ENCODE measurements around the gene COPB1. TPM values are rescaled to one million over a fixed set of nuclear protein-coding genes. Genes with fewer than 3 reads are reported as not detected.

The COPB1 gene
- total RNA-seq, 4 donors from 2014 or later: 46.4 to 59.1 (median 52.4) TPM

GRCh38 chr11:14420223-14420622 is 79.4 kb downstream of the COPB1 start:
- ATAC-seq: no peak
- in situ Hi-C loops (cut with MboI; ENCODE audit: low sequenced_read_pairs in 4 of 4): no loop called here
- Histone ChIP-seq H3K27me3 (no peaks in the 10 kb centered on the region), H3K36me3 (no peaks in the 10 kb centered on the region), H3K4me1 (peaks cover 22% of the 10 kb centered on the region in 2 donors), H3K4me3 (no peak overlapping the region), H3K27ac (no peak overlapping the region), H3K9me3 (no peaks in the 10 kb centered on the region)
- intact Hi-C loops (cut with DNase I; ENCODE audit: low total_unique reads): loop anchor here (10.0 kb wide), 1 partner anchor 115 kb away; no protein-coding TSS in a partner anchor
- no peak for DNase-seq
- TF ChIP-seq, protein P1, sequence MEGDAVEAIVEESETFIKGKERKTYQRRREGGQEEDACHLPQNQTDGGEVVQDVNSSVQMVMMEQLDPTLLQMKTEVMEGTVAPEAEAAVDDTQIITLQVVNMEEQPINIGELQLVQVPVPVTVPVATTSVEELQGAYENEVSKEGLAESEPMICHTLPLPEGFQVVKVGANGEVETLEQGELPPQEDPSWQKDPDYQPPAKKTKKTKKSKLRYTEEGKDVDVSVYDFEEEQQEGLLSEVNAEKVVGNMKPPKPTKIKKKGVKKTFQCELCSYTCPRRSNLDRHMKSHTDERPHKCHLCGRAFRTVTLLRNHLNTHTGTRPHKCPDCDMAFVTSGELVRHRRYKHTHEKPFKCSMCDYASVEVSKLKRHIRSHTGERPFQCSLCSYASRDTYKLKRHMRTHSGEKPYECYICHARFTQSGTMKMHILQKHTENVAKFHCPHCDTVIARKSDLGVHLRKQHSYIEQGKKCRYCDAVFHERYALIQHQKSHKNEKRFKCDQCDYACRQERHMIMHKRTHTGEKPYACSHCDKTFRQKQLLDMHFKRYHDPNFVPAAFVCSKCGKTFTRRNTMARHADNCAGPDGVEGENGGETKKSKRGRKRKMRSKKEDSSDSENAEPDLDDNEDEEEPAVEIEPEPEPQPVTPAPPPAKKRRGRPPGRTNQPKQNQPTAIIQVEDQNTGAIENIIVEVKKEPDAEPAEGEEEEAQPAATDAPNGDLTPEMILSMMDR (IDR thresholded peaks at IDR 0.05 in 4 of 5, conservative IDR thresholded peaks at IDR 0.05 in 1 of 5): no peak
- TF ChIP-seq POLR2A (IDR thresholded peaks at IDR 0.05): no peak

GRCh38 chr11:14418801-14419417 is 80.7 kb downstream of the COPB1 start:
- in situ Hi-C loops (cut with MboI; ENCODE audit: low sequenced_read_pairs in 4 of 4) (no loop called here), intact Hi-C loops (cut with DNase I; ENCODE audit: low total_unique reads) (loop anchor here (1.0 kb wide), 1 partner anchor 38 kb away; no protein-coding TSS in a partner anchor)
- Histone ChIP-seq H3K36me3 (no peaks in the 10 kb centered on the region), H3K9me3 (no peaks in the 10 kb centered on the region), H3K27ac (no peak overlapping the region), H3K27me3 (no peaks in the 10 kb centered on the region), H3K4me1 (peaks cover 18 to 22% of the 10 kb centered on the region in 2 donors), H3K4me3 (no peak overlapping the region)
- no peak for ATAC-seq
- no peak for DNase-seq
- TF ChIP-seq, protein P1 (IDR thresholded peaks at IDR 0.05 in 4 of 5, conservative IDR thresholded peaks at IDR 0.05 in 1 of 5): peak in 3 of 5 experiments; percentile 22 to 35 (median 30)
- no peak for TF ChIP-seq POLR2A (IDR thresholded peaks at IDR 0.05)

- Histone ChIP-seq H3K27ac (no peak overlapping the region), H3K9me3 (no peaks in the 10 kb centered on the region), H3K27me3 (no peaks in the 10 kb centered on the region), H3K36me3 (no peaks in the 10 kb centered on the region), H3K4me3 (no peak overlapping the region), H3K4me1 (peaks cover 20% of the 10 kb centered on the region in 2 donors)
- DNase-seq (no peak), ATAC-seq (no peak)
- TF ChIP-seq POLR2A (IDR thresholded peaks at IDR 0.05): no peak
- TF ChIP-seq, protein P1 (IDR thresholded peaks at IDR 0.05 in 4 of 5, conservative IDR thresholded peaks at IDR 0.05 in 1 of 5): no peak
- intact Hi-C loops (cut with DNase I; ENCODE audit: low total_unique reads): loop anchor here (1.0 kb wide), 1 partner anchor 36 kb away; no protein-coding TSS in a partner anchor
- in situ Hi-C loops (cut with MboI; ENCODE audit: low sequenced_read_pairs in 4 of 4): no loop called here
These were observed 81.8 kb downstream of the COPB1 start for GRCh38 chr11:14417617-14418374.

- H3K36me3 ChIP-seq: no peaks in the 10 kb centered on the region
- ATAC-seq: no peak
- H3K9me3 ChIP-seq: no peaks in the 10 kb centered on the region
- DNase-seq: no peak
- no peak overlapping the region for H3K27ac ChIP-seq
- in situ Hi-C loops (cut with MboI; ENCODE audit: low sequenced_read_pairs in 4 of 4): no loop called here
- no peaks in the 10 kb centered on the region for H3K27me3 ChIP-seq
- H3K4me1 ChIP-seq: peaks cover 14% of the 10 kb centered on the region in 2 donors
- no peak overlapping the region for H3K4me3 ChIP-seq
- intact Hi-C loops (cut with DNase I; ENCODE audit: low total_unique reads): no loop called here
- no peak for TF ChIP-seq POLR2A (IDR thresholded peaks at IDR 0.05)
- TF ChIP-seq, protein P1 (IDR thresholded peaks at IDR 0.05 in 4 of 5, conservative IDR thresholded peaks at IDR 0.05 in 1 of 5): no peak
These were observed 82.4 kb downstream of the COPB1 start for GRCh38 chr11:14417186-14417585.
